ENCODE measurements around the gene PIGQ. TPM values are rescaled to one million over a fixed set of nuclear protein-coding genes. Genes with fewer than 3 reads are reported as not detected.

The PIGQ gene
- total RNA-seq, 1 experiment from 2014 or later, result 58.0 TPM

- no peak overlapping the region for H3K18ac ChIP-seq (ENCODE audit: insufficient read length, low read depth, low read length)
- H3K79me2 ChIP-seq (ENCODE audit: insufficient read depth, low read length), result no peaks in the 10 kb centered on the region; the same call in 1 of the 2 replicates
- no peak overlapping the region for H3K23ac ChIP-seq (ENCODE audit: insufficient read length, low read depth, low read length)
- H3K56ac ChIP-seq (ENCODE audit: insufficient read length, low read depth, low read length), result no peak overlapping the region
- H4K91ac ChIP-seq (ENCODE audit: insufficient read length, low read depth, low read length), result no peak overlapping the region
- no peak overlapping the region for H3K4me3 Mint-ChIP-seq
- peaks cover under 1% of the 10 kb centered on the region; the same call in 1 of the 2 replicates for H3K27me3 Mint-ChIP-seq (ENCODE audit: low read depth)
- H4K5ac ChIP-seq (ENCODE audit: insufficient read length, low read depth, low read length), result no peak overlapping the region
- H3K9me3 ChIP-seq (ENCODE audit: control insufficient read depth, low read depth, low read length), result no peaks in the 10 kb centered on the region
- no peak overlapping the region for H2BK20ac ChIP-seq (ENCODE audit: low read depth, low read length, poor library complexity, severe bottlenecking)
- H3K4me2 ChIP-seq (ENCODE audit: insufficient read depth, insufficient read length, low read length), result no peak overlapping the region
- no peak overlapping the region for H2BK12ac ChIP-seq (ENCODE audit: insufficient read length, low read depth, low read length)
- no peak overlapping the region for H3K27ac ChIP-seq (ENCODE audit: insufficient read length, low read depth, low read length)
- H3K4me1 Mint-ChIP-seq, result peaks cover 9 to 24% of the 10 kb centered on the region in 2 experiments
- no peaks in the 10 kb centered on the region for H3K27me3 ChIP-seq (ENCODE audit: insufficient read depth, low read length)
- H3K9me3 Mint-ChIP-seq, result no peaks in the 10 kb centered on the region
- no peak overlapping the region for H3K9ac ChIP-seq (ENCODE audit: extremely low read depth, insufficient read length, low read length)
- no peaks in the 10 kb centered on the region for H3K4me1 ChIP-seq (ENCODE audit: insufficient read depth, low read length)
- no peak overlapping the region for H2BK15ac ChIP-seq (ENCODE audit: low read depth, low read length)
- no peak for DNase-seq
- H3K14ac ChIP-seq (ENCODE audit: insufficient read depth, low read length), result no peak overlapping the region; the same call in 1 of the 2 replicates
- H2AK5ac ChIP-seq (ENCODE audit: insufficient read length, low read length), result no peak overlapping the region
- H2AFZ ChIP-seq (ENCODE audit: low read length), result no peak overlapping the region
- H2BK5ac ChIP-seq (ENCODE audit: insufficient read length, low read length), result no peak overlapping the region
- H3K4ac ChIP-seq (ENCODE audit: low read depth, low read length), result no peak overlapping the region
- no CpG with 5 or more reads among the region's 46 CpGs for WGBS (ENCODE audit: extremely low coverage, insufficient read length, low lambda C conversion rate)
- H4K20me1 ChIP-seq (ENCODE audit: control insufficient read depth, insufficient read depth, insufficient read length), result no peaks in the 10 kb centered on the region
- no peak overlapping the region for H4K8ac ChIP-seq (replicated peaks; ENCODE audit: insufficient read length, low read depth, low read length)
- no peak overlapping the region for H3T11ph ChIP-seq (ENCODE audit: low read length)
- TF ChIP-seq CTCF (conservative IDR thresholded peaks at IDR 0.05), result no peak
- peaks cover 0 to 4% (median 3%) of the 10 kb centered on the region in 3 experiments; a peak in 4 of 7 replicates for H3K36me3 Mint-ChIP-seq (ENCODE audit: insufficient read depth in 1 of 3, low read depth in 3 of 3)
- H3K23me2 ChIP-seq (ENCODE audit: insufficient read length, low read depth, low read length, poor library complexity, severe bottlenecking), result peaks cover 5% of the 10 kb centered on the region
- no peak overlapping the region for H3K27ac Mint-ChIP-seq
- no peak overlapping the region for H2BK120ac ChIP-seq (ENCODE audit: low read depth, low read length, poor library complexity, severe bottlenecking)
- H3K79me1 ChIP-seq (ENCODE audit: insufficient read depth, low read depth, low read length, poor library complexity, severe bottlenecking), result no peaks in the 10 kb centered on the region
These were observed 4.4 kb downstream of the PIGQ start for GRCh38 chr16:574021-574760.
